Prostate gland (tissue), 2 donors: ENCODE data around the gene ATXN1.

Experiments
- POLR2A ChIP-seq: fragments of 450-650 bp; IDR thresholded peaks from one replicate; pipeline ENCODE4 v1.6.1; 2016; ENCODE audit warnings: antibody characterized with exemption, mild to moderate bottlenecking
- POLR2AphosphoS5 ChIP-seq: sonication (generic); formaldehyde crosslinking; IDR thresholded peaks from one replicate; pipeline ENCODE4 v1.6.1; 2017; ENCODE audit warnings: antibody characterized with exemption
- TF ChIP-seq, protein P1 (sequence below), 4 experiments: fragments of 200-600 bp in 2 of 4; fragments of 450-650 bp in 2 of 4; sonication (generic) in 2 of 4; IDR thresholded peaks; 1 replicate in 3 of 4; 2 replicates in 1 of 4; pipeline ENCODE4 v1.5.1; 2016 to 2019; ENCODE audit warnings: antibody characterized with exemption in 4 of 4, mild to moderate bottlenecking in 2 of 4, moderate library complexity in 2 of 4

DNA sequence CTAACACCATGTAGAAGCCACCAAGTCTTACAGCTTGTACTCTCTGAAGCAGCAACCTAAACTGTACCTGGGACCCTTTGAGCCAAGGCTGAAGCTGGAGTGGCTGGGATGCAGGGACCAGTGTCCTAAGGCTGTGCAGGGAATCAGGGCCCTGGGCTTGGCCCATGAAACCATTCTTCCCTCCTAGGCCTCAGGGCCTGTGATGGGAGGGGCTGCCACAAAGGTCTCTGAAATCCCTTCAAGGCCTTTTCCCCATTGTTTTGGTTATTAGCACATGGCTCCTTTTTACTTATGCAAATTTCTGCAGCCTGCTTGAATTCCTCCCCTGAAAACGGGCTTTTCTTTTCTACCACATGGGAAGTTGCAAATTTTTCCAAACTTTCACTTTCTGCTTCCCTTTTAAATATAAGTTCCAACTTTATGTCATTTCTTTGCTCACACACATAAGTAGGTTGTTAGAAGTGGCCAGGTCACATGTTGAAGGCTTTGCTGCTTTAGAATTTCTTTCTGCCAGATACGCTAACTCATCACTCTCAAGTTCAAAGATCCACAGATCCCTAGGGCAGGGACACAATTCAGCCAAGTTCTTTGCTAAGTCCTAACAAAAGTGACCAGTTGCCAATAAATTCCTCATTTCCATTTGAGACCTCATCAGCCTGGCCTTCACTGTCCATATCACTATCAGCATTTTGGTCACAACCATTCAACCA is 28.2 kb upstream of the ATXN1 start:
- no peak for TF ChIP-seq POLR2A
- TF ChIP-seq POLR2AphosphoS5, result no peak
- TF ChIP-seq, protein P1, sequence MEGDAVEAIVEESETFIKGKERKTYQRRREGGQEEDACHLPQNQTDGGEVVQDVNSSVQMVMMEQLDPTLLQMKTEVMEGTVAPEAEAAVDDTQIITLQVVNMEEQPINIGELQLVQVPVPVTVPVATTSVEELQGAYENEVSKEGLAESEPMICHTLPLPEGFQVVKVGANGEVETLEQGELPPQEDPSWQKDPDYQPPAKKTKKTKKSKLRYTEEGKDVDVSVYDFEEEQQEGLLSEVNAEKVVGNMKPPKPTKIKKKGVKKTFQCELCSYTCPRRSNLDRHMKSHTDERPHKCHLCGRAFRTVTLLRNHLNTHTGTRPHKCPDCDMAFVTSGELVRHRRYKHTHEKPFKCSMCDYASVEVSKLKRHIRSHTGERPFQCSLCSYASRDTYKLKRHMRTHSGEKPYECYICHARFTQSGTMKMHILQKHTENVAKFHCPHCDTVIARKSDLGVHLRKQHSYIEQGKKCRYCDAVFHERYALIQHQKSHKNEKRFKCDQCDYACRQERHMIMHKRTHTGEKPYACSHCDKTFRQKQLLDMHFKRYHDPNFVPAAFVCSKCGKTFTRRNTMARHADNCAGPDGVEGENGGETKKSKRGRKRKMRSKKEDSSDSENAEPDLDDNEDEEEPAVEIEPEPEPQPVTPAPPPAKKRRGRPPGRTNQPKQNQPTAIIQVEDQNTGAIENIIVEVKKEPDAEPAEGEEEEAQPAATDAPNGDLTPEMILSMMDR (IDR thresholded peaks at IDR 0.05), result no peak
